DMS 273 treated with DMSO at 0.1 percent for 48 hours (cell line): ENCODE measurements around the gene SLC30A5.
"Not testable (repeated sequence)": the region's sequence is repeated elsewhere in the genome, so short reads cannot be mapped to it uniquely, and the experiment has no call there.

ENCODE experiments used
- DNase-seq: peaks from one replicate; lab custom pipeline; 2025; lab: John Stamatoyannopoulos, UW

SLC30A5 gene

DNA sequence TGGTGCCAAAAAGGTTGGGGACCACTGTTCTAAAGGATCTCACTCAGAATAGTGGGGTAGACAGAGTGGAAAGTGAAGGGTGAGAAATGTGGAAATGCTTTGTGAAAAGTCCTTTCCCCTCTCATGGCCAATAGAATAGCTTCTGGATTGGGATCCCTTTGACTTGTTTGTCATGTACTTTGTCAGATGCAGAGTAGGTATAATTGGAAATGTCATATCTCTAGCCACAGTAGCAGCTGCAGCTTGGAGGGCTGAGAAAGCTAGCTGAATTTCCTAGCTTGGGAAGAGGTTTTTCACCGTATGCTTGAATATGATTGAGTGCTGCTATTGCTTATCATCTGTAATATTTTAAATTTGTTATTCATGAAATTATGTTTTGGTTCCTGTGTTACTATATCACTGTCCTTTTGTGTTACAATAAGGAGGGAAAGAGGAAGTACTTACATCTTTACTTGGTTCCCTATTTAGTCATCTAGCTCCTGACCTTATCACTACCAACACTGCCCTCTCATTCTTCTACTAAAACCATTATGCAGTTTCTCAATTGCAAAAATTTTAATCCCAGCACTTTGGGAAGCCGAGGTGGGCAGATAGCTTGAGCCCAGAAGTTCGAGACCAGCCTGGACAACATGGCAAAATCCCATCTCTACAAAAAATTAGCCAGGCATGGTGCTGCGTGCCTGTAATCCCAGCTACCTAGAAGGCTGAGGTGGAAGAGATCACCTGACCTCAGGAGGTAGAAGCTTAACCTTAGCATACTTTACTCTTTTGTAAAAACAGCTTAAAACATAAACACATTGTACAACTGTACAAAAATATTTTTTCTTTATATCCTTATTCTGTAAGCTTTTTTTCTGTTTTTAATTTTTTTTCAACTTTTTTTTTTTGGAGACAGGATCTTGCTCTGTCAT, 12.4 kb downstream of the SLC30A5 start:
- no peak for DNase-seq

DNA sequence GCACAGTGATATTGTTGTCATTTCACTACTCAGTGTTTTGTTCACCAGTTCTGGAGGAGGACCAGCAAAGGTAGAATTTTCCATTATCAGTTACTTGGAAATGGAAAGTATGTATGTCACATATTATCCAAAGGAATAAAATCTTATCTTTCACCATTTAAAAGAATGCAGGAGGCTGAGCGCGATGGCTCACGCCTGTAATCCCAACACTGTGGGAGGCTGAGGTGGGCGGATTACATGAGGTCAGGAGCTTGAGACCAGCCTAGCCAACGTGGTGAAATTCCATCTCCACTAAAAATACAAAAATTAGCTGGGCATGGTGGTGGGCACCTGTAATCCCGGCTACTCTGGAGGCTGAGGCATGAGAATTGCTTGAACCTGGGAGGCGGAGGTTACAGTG, 14.6 kb downstream of the SLC30A5 start:
- DNase-seq, result not testable (repeated sequence)

DNA sequence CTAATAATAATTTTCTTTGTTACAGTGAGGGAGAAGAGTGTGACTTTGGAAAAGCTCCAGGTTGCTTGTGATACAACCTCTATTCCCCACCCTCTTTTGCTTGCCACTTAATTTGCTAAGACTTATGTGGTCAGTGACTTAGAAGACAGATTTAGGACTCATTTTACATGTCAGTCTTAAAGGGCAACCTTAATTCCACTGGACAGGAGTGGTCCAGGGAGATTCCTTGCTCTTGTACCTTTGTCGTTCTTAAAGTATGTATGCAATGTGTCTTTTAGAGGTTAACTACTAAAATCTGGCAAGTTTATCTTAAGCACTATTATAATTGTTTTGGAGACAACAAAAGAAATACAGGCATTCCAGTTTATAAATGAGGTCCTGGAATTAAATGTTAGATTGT, 20.0 kb downstream of the SLC30A5 start:
- no peak for DNase-seq

DNA sequence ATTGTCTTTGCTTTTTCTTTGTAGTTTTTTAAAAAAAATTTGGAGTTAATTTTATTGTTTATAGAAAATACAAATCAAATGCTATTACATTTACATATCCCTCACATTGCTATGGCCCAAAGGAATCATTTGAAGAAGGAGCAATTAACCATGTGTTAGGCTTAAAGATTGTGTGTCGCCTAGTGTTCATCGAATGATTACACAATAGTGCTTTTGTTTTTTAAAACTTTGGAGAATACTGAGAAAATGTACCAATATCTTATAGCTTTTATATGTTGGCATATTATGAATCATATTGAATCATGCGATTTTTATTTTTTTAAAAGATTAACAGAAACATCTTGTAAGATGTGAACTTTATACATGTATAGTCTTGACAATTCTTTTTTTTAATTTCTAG, 21.7 kb downstream of the SLC30A5 start:
- no peak for DNase-seq

DNA sequence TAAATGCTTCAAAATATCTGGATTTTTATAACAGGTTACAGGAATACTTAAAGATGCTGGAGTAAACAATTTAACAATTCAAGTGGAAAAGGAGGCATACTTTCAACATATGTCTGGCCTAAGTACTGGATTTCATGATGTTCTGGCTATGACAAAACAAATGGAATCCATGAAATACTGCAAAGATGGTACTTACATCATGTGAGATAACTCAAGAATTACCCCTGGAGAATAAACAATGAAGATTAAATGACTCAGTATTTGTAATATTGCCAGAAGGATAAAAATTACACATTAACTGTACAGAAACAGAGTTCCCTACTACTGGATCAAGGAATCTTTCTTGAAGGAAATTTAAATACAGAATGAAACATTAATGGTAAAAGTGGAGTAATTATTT, 35.6 kb downstream of the SLC30A5 start:
- DNase-seq, result no peak

DNA sequence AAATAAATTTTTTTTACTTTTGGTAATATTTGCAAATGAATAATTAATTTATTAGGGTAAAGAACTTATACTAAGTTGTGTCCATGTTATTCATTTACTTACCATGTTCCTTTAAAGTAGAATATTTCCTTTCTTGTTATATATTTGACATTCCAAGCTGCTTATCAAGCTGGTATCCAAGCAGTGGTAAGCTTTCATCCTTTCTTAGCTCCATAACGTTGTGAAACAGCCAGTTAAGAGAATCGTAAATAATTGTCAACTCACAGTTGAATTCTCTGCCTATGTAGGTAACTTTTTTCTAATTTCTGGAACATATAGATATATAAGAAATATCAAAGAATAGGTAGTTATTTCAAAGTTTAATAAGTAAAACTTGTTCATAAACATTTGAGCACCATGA, 36.4 kb downstream of the SLC30A5 start:
- DNase-seq, result no peak

DNA sequence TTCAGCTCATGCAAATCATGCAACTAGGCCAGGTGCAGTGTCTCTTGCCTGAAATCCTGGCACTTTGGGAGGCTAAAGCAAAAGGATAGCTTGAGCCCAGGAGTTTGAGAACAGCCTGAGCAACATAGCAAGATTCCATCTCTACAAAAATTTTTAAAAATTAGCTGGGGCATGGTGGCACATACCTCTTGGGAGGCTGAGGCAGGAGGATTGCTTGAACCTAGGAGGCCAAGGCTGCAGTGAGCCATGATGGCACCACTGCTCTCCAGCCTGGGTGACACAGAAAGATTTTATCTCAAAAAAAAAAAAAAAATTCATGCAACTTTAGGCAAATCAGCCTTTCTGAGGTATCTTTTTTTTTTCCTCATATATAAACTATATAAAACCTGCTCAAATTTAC, 37.5 kb downstream of the SLC30A5 start:
- DNase-seq, result no peak

DNA sequence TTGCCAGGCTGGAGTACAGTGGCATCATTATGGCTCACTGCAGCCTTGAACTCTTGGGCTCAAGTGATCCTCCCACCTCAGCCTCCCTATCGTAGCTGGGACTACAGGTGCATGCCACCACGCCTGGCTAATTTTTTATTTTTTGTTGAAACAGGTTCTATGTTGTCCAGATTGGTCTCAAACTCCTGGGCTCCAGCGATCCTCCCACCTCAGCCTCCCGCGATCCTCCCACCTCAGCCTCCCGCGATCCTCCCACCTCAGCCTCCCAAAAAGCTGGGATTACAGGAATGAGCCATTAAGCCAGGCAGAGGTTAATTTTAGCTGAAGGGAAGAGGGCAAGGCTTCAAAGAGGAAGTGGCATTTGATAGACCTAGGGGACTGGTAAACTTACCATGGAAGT, 40.3 kb downstream of the SLC30A5 start:
- DNase-seq, result no peak

DNA sequence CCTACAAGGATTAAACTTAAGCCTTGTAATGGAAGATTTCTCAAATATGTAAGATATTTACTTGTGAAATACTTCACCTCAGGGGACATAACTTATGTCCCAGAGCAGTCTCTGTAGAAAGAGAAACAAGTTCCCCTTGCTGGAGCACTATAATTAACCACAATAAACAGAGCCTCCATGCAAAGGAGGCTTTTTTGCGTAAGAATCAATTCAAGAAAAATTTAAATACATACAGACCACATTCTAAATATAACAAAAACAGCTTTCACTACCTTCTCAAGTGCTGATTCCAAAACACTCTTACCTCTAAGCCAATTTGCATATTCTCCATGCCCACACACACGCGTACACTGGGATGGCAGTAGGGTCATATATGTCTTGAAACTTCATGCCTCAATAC, 42.5 kb downstream of the SLC30A5 start:
- no peak for DNase-seq

DNA sequence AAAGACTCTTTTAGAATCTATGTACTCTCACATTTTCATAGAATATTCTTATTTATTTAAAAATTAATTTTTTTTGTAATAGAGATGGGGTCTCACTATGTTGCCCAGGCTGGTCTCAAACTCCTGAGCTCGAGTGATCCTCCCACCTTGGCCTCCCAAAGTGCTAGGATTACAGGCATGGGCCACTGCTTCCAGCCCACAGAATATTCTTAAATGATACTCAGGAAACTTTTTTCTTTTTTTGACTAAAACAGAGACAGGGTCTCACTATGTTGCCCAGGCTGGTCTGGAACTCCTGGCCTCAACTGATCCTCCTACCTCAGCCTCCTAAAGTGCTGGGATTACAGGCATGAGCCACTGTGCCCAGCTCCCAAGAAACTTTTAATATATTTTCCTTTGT, 43.4 kb downstream of the SLC30A5 start:
- not testable (repeated sequence) for DNase-seq

DNA sequence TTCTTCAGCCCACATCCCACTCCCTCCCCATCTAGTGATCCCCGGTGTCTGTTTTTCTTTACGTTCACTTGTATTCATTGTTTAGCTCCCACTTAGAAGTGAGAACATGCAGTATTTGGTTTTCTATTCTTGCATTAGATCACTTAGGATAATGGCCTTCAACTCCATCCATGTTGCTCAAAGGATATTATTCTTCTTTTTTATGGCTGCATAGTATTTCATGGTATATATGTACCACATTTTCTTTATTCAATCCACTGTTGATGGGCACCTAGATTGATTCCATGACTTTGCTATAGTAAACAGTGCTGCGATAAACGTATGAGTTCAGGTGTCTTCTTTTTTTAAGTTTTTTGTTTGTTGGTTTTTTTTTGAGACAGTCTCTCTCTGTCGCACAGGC, 44.0 kb downstream of the SLC30A5 start:
- DNase-seq, result no peak

DNA sequence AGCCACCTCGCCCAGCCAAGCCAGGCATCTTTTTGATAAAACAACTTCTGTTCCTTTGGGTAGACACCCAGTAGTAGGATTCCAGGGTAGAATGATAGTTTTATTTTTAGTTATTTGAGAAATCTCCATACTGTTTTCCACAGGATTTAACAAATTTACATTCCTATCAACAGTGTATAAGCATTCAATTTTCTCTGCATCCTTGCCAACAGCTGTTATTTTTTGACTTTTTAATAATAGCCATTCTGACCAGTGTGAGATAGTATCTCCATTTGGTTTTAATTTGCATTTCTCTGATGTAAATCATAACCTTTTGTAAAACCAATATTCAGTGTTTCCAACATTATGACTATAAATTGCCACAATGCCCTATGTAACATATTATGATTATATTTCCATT, 45.0 kb downstream of the SLC30A5 start:
- no peak for DNase-seq

DNA sequence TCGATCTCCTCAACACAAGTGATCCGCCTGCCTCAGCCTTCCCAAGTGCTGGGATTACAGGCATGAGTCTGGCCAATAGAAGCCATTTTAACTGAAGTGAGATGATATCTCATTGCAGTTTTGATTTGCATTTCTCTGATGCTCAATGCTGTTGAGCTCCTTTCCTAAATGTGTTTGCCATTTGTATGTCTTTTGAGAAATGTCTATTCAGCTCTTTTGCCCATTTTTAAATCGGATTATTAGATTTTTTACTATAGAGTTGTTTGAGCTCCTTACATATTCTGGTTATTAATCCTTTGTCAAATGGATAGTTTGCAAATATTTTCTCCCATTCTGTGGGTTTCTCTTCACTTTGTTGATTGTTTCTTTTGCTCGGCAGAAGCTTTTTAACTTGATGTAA, 46.4 kb downstream of the SLC30A5 start:
- DNase-seq, result not testable (repeated sequence)

DNA sequence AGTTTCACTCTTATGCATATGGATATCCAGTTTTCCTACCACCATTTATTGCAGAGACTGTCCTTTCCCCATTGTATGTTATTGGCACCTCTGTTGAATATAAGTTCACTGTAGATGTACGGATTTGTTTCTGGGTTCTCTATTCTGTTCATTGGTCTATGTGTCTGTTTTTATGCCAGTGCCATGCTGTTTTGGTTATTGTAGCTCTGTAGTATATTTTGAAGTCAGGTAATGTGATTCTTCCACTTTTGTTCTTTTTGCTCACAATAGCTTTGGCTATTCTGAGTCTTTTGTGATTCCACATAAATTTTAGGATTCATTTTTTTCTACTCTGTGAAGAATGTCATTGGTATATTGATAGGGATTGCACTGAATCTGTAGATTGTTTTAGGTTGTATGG, 47.0 kb downstream of the SLC30A5 start:
- no peak for DNase-seq

DNA sequence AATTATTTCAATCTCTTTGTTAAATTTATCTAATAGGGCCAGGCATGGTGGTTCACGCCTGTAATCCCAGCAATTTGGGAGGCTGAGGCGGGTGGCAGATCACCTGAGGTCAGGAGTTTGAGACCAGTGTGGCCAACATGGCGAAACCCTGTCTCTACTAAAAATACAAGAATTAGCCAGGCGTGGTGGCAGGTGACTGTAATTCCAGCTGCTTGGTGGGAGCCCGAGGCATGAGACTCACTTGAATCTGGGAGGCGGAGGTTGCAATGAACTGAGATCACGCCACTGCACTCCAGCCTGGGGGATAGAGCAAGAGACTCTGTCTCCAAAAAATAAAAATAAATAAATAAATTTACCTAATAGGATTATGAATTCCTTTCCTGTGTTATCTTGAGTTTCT, 54.8 kb downstream of the SLC30A5 start:
- DNase-seq, result not testable (repeated sequence)

DNA sequence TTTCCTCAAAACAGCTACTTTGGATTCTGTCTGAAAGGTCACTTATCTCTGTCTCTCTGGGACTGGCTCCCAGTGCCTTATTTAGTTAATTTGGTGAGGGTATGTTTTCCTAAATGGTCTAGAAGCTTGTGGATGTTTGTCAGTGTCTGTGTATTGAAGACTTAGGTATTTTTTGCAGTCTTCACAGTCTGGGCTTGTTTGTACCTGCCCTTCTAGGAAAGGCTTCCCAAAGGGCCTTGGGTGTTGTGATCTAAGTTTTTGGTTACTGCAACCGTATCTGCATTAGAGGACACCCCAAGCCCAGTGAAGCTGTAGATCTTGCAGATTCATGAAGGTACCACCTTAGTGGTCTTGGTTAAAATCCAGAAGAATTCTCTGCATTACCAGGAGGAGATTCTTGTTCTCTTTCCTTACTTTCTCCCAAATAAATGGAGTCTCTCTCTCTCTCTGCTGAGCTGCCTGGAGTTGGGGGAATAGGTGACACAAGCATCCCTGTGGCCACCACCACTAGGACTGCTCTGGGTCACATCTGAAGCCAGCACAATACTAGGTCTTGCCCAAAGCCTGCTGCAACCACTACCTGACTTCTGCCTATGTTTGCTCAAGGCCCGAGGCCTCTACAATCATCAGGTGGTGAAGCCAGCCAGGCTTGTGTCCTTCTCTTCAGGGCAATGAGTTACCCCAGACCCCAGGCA, 55.3 kb downstream of the SLC30A5 start:
- DNase-seq, result no peak

DNA sequence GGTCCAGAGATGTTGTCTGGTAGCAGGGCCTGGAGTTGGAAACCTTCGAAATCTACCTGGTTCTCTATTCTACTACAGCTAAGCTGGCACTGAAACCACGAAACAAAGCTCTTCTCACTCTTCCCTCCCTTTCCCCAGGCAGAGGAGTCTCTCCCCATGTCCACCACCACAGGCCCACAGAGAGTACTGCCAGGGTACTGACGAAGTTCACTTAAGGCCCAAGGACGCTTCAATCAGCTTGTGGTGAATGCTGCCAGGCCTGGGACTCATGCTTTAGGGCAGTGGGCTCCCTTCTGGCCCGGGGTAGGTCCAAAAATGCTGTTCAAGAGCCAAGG, 55.8 kb downstream of the SLC30A5 start:
- DNase-seq, result no peak

DNA sequence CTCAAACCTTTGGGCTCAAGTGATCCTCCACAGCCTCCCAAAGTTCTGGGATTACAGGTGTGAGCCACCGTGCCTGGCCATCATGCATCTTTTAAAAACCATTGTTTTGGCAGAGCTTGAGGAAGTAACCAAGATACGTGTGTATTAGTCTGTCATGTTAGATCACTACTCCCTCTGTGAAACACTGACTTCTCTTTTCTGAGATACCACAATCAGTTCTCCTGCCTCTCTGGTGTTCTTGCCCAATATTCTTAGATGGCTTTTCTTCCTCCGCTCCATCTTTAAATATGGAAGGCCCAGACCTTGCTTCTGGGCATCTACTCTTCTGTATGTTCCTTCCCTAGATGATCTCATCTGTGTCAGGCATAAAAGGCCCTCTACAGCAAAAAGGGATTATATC, 58.9 kb downstream of the SLC30A5 start:
- no peak for DNase-seq

DNA sequence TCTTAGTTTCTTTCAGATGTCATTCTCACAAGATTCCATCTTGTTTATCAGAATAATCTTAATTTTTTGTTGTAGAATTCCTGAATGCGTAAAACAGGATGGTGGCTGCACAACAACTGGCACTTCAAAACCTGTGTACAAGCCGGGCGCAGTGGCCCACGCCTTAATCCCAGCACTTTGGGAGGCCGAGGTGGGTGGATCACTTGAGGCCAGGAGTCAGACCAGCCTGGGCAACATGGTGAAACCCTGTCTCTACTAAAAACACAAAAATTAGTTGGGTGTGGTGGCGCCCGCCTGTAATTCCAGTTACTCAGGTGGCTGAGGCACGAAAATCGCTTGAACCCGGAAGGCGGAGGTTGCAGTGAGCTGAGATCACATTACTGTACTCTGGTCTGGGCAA, 62.6 kb downstream of the SLC30A5 start:
- no peak for DNase-seq

DNA sequence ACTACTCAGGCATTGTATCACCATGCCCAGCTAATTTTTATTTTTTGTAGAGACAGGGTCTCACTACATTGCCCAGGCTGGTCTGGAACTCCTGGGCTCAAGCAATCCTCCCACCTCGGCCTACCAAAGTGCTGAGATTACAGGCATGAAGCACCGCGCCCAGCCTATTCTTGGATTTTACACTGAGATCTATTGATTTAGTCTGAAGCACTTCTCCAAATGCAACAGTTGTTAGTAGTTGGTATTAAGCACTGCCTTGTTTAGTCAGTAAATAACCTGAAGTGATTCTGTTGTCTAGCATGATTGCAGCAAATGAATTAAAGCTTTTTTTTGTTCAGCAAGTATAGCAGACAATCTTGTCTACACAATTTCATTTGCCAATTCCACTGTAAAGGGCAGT, 64.2 kb downstream of the SLC30A5 start:
- no peak for DNase-seq

DNA sequence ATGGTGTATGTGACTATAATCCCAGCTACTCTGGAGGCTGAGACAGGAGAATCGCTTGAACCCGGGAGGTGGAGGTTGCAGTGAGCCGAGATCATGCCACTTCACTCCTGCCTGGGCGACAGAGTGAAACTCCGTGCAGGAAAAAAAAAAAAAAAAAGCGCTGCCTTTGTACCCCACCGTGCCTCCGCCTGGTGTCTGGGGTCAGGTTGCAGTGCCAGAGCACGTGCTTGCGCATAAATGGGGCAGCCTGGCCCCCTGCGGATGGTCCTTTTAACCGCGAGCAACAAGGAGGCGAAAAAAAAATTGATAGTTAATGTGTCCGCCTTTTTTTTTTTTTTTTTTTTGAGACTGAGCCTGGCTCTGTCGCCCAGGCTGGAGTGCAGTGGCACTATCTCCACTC, 66.8 kb downstream of the SLC30A5 start:
- DNase-seq, result no peak

DNA sequence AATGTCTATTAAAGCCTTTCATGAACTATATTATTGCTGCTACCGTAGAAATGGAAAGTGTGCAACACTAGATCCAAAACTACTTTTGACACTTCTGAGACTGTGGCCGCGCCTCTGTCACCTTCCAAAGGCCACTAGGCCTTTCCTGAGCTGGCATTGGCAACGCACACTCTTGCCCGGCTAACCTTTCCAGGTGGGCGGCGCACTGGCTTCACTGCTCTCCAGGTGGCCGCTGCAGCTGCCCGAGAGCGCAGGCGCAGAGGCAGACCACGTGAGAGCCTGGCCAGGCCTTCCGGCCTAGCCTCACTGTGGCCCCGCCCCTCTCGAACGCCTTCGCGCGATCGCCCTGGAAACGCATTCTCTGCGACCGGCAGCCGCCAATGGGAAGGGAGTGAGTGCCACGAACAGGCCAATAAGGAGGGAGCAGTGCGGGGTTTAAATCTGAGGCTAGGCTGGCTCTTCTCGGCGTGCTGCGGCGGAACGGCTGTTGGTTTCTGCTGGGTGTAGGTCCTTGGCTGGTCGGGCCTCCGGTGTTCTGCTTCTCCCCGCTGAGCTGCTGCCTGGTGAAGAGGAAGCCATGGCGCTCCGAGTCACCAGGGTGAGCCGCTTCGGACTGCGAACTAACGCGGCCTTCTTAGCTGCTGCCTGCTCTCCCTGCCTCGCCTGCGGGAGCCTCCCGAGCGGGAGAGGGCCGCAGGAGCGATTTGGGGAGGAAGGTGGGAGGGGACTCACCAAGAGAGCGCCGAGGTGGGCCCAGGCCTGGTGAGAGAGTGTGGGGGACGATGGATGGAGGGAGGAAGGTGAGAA, 73.1 kb downstream of the SLC30A5 start, which contains the start of gene CCNB1:
Gene CCNB1, plus strand, starts transcription at position 465 of the 807 bp plus-strand sequence. Its CDS starts 113 bp downstream, at position 578.
- peak; percentile 95 for DNase-seq

DNA sequence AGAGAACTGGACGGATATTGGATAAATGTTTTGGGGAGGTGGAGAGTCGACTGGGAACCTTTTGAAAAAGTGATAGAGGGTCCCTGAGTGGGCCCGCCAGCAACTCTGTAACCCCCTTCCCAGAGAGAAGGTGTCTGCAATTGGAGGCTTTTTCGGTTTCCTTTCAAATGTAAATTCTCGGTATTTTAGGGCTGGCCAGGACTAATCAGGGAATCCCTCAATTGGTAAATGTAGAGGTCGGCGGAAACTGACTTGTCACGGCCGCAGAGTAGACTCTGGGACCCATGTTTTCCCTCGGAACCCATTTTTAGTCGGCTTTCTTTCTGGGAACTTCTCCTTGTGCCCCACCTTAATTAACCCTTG, 73.7 kb downstream of the SLC30A5 start:
- DNase-seq, result no peak
